D341Med (cell line): ENCODE measurements around the gene ZC3H12D.
A peak's percentile ranks its signal among the peaks of the same experiment; 100 is the strongest.
"Not testable (repeated sequence)": the region's sequence is repeated elsewhere in the genome, so short reads cannot be mapped to it uniquely, and the experiment has no call there.

Experiments used
- DNase-seq: peaks from one replicate; pipeline ENCODE4 v3.0.0; 2012; ENCODE audit warnings: low spot score

ZC3H12D gene

DNA sequence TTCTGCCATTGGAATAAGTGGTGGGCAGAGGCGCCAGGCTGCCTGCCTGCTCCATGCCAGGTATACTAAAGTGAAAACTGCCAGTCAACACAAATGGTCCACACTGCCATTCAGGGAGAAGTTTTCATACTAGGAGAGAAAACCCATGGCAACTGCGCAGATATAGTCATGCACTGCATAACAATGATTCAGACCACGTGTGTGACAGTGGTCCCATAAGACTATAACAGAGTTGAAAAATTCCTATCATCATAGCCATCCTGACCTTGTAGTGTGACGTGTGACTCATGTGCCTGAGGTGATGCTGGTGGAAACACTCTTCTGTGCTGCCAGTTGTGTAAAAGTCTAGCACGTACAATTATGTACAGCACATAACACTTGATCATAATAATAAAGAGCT, 25.1 kb downstream of the ZC3H12D start:
- no peak for DNase-seq

GRCh38 chr6:149458806-149459205, 26.0 kb downstream of the ZC3H12D start:
- no peak for DNase-seq

DNA sequence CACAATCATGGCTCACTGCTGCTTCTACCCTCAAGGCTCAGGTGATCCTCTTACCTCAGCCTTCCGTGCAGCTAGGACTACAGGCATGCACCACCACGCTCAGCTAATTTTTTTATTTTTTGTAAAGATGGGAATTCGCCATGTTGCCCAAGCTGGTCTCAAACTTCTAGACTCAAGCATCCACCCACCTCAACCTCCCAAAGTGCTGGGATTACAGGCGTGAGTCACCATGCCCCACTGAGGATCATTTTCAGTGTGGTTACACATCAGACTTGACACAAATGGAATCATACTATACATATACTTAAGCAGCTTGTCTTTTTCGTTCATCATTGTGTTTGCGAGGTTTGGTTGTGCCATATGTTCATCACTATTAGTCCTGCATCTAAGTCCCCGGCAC, 26.6 kb downstream of the ZC3H12D start:
- no peak for DNase-seq

- no peak for DNase-seq
These were observed 27.4 kb downstream of the ZC3H12D start for GRCh38 chr6:149457316-149457884.

DNA sequence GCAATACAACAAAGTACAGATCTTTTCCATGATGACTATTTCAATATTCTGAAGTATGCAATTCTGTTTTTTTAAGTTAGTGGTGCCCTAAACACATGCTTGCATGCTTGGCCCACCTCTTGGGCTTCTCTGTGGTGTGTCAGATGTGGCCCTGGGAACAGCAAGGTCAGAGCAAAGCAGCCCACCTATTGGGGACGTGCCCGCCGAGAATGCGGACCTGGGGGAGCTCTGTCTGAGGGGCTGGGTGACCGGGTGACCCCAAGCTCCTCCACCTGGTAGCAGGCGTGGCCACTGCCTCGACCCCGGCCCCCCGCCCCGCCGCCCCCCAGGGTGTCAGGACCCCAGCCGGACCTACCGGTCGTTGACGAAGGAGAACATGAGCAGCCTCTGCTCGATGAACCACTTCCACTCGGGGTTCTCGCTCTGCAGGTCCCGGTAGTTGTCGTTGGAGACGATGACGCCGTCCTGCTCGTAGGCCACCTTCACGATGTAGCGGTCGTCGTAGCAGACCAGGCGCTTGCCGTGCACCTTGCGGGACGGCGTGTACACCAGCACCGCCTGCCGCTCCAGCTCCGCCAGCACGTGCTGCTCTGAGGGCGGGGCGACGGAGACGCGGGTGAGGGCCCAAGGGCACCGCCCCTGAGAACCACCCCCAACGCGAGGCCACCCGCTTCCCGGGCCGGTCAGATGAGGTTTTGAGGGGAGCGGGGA, 28.3 kb downstream of the ZC3H12D start:
- no peak for DNase-seq

DNA sequence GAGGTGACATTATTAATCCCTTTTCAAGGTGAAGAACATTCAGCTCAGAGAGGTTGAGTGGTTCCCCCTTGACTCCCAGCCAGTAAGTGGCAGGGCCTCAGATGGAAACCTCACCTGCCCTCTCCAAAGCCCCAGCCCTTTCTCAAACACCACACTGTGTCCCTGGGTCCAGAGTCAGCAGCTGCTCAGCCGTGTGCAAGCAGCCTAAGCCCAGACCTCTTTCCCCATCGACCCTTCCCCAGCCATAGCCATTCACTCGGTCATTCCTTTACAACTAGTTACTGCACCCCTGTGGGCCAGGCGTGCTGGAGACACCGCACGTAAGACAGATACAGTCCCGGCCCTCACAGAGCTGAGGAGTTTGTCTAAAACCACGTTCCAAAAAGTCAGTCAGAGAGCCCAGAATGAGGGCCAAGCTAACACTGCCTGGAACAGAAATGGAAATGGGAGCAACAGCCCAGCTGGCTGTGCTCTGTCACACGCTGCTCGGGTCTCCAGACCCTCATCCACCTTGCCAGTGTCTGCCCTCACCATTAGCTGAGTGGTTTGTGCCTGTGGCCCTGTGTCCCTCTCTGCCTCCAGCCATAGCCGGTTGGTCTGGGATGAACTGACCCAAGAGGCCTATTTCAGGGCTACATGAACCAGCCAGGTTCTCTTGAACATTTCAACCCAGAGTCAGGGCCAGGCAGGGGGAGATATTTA, 29.6 kb downstream of the ZC3H12D start:
- DNase-seq: no peak

- DNase-seq: no peak
These were observed 30.4 kb downstream of the ZC3H12D start for GRCh38 chr6:149454346-149454848.

GRCh38 chr6:149453597-149454345, 31.0 kb downstream of the ZC3H12D start:
- no peak for DNase-seq

GRCh38 chr6:149452037-149452939, 32.5 kb downstream of the ZC3H12D start:
- no peak for DNase-seq

DNA sequence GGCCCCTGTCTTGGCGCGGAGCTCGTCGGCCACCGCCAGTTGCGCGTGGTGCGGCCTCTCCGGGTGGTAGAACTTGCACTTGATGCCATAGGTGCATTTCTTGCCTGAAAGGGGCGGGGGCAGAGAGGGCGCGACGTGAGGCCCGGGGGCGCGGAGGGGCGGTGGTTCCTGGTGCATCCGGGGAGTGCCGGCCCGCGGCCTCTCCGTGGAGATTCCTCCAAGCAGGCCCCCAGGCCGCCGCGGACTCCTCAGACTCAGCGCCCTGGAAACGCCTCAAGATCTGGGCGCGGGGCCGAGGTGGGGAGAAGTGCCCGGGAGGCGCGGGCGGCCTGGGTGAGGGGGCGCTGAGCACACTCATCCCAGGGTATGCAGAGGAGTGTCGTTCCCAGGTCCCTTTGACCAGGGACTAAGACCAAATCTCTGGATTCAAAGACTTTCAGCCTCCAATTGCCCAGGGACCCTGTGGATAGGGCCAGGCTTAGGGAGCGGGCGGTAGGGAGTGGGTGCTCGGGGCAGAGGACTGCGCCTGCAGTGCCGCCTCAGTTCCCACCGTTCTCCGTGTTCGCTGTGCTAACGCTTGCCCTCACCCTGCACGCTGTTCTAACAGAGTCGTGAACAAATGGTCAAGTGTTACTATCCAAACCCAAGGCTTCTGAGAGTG, 33.3 kb downstream of the ZC3H12D start:
- DNase-seq: no peak

DNA sequence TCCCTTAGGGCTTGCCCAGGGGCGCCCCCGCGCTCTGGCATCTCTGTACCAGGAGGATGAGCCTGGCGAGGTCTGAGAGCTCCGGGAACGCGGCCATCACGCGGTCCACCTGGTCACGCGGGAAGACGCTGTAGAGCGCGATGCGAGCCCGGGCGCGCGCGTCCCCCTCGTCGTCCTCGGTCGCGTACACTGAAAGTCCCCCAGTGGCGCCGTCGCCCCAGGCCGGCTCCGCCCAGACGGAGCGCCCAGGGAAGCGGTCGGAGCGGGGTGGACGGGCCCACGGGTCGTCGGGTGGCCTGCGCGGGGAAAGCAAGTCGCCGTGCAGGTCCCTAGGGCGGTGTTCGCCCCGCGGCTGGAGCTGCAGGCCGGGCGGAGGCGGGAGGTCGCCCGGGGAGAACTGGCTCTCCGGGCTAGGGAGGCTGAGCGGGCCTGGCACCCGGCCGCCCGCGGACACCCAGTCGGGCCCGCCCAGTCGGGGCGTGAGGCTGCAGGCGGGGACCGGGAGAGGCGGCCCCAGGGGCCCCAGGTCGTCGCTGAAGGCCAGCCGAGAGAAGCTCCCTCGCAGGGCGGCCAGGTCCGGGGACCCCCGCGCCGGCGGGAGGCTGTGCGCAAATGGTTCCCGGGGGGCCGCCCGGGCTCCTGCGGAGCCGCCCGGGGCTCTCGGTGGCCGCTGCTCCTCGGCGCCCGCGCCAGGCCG, 34.0 kb downstream of the ZC3H12D start:
- no peak for DNase-seq

DNA sequence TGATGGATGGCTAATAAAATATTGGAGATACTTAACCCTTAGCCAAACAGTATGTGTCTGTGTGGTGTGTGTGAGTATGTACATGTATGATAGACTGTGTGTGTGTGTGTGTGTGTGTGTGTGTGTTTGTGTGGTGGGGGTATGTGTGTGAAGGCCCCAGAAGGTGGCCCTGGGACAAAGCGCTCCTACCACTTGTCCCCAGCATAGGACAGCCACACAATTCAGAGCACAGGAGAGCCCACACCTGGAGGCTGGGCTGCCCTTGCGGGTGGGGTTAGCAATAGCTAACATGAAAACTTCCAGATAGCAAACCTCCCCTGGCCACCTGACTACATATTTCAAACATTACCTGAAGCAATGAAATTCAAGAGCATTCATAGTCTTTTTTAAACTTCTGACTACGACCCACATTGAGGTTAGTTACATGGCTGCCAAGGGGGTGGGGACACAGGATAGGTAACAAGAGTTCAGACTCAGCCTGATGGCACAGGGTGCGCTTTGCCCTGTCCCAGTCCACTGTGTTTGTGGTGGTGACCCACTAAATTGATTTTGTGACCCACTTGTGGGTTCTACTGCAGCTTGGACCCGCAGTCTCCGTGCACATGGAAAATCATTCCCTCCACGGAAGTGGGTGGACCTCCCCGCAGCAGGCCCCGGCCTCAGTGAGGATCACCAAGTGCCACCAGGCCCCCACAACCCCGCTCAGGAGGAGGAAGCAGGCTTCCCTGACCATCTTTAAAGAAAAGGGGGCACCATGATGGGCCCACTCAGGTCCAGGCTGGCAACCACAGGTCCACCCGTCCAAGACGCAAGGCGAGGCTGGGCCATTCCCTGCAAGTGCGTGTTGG, 34.8 kb downstream of the ZC3H12D start:
- no peak for DNase-seq

DNA sequence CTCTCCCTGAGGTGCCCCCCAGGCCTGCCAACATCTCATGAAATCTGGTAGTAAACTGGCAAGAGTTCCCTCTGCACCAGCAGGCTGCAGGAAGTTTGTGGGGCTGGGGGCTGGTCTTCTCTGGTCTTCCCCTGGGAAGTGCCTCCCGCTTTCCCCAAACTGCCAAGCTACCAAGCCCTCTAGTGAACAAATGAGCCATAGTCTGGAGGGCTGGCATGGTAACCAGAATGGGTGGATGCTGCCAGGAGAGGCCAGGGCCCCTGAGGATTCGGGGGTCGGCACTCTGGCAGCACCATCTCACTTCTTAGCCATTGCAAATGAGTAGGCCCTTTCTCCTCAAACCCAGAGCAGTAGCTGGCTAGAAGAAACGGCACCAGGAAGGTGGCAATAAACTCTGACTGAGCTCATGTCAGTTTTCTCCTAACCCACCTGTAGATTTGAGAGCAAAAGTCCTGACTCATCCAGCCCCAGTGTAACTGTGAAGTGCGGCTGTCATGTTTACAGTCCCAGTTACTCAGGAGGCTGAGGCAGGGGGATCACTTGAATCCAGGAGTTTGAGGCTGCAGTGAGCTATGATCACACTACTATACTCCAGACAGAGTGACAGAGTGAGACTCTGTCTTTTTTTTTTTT, 35.9 kb downstream of the ZC3H12D start:
- no peak for DNase-seq

GRCh38 chr6:149446791-149447376, 37.9 kb downstream of the ZC3H12D start:
- DNase-seq: peak; percentile 21

- no peak for DNase-seq
These were observed 39.2 kb downstream of the ZC3H12D start for GRCh38 chr6:149445573-149445972.

GRCh38 chr6:149445095-149445466, 39.7 kb downstream of the ZC3H12D start:
- peak; percentile 15 for DNase-seq

GRCh38 chr6:149444360-149445094, 40.3 kb downstream of the ZC3H12D start:
- DNase-seq: not testable (repeated sequence)
